Mesendoderm (in vitro differentiated cells): ENCODE data around the gene BRME1.

ENCODE experiments used
- DNase-seq: peaks from one replicate; pipeline ENCODE4 v3.0.0; 2013
- H2AK5ac ChIP-seq: 2 replicates; pipeline ENCODE4 v1.6.1; 2013; ENCODE audit warnings: low read length, inconsistent platforms
- H2BK120ac ChIP-seq: 2 replicates; pipeline ENCODE4 v1.6.1; 2013; ENCODE audit warnings: low read depth, mild to moderate bottlenecking, low read length, moderate library complexity, mixed read lengths
- H2BK15ac ChIP-seq: replicated peaks from 2 replicates; pipeline ENCODE4 v1.6.1; 2013; ENCODE audit warnings: low read depth, mild to moderate bottlenecking, moderate library complexity
- H2BK5ac ChIP-seq: 2 replicates; pipeline ENCODE4 v1.6.1; 2013; ENCODE audit warnings: low read length, inconsistent platforms
- H3K18ac ChIP-seq: 2 replicates; pipeline ENCODE4 v1.6.1; 2013; ENCODE audit warnings: mild to moderate bottlenecking, low read length, mixed read lengths
- H3K23ac ChIP-seq: one replicate; pipeline ENCODE4 v1.6.1; 2013; ENCODE audit warnings: low read length
- H3K27ac ChIP-seq: 2 replicates; pipeline ENCODE4 v1.5.1; 2013; ENCODE audit warnings: low read depth, mild to moderate bottlenecking, inconsistent platforms, low read length, moderate library complexity
- H3K27me3 ChIP-seq: 2 replicates; pipeline ENCODE4 v1.6.1; 2013; ENCODE audit warnings: low read length, control low read depth, mild to moderate bottlenecking, inconsistent platforms; ENCODE audit not compliant: insufficient read depth, poor library complexity
- H3K36me3 ChIP-seq: 2 replicates; pipeline ENCODE4 v1.6.1; 2013; ENCODE audit warnings: low read length, inconsistent platforms; ENCODE audit not compliant: control insufficient read depth, insufficient read depth
- H3K4ac ChIP-seq: one replicate; pipeline ENCODE4 v1.6.1; 2013; ENCODE audit warnings: low read depth, mild to moderate bottlenecking, low read length, moderate library complexity
- H3K4me1 ChIP-seq: 2 replicates; pipeline ENCODE4 v1.6.1; 2013; ENCODE audit warnings: low read depth, low read length, inconsistent platforms; ENCODE audit not compliant: control insufficient read depth
- H3K4me2 ChIP-seq: 2 replicates; pipeline ENCODE4 v1.6.1; 2013; ENCODE audit warnings: low read length
- H3K4me3 ChIP-seq: 2 replicates; pipeline ENCODE4 v1.5.1; 2013; ENCODE audit warnings: mild to moderate bottlenecking, low read length
- H3K56ac ChIP-seq: one replicate; pipeline ENCODE4 v1.6.1; 2013; ENCODE audit warnings: low read length
- H3K79me1 ChIP-seq: 2 replicates; pipeline ENCODE4 v1.6.1; 2013; ENCODE audit warnings: low read length, inconsistent platforms
- H3K79me2 ChIP-seq: 2 replicates; pipeline ENCODE4 v1.6.1; 2013; ENCODE audit warnings: mild to moderate bottlenecking, low read length; ENCODE audit not compliant: control insufficient read depth, insufficient read depth
- H3K9ac ChIP-seq: 2 replicates; pipeline ENCODE4 v1.6.1; 2013; ENCODE audit warnings: low read length, inconsistent platforms
- H4K5ac ChIP-seq: one replicate; pipeline ENCODE4 v1.6.1; 2013; ENCODE audit warnings: low read length
- H4K8ac ChIP-seq: one replicate; pipeline ENCODE4 v1.6.1; 2013; ENCODE audit warnings: low read depth, mild to moderate bottlenecking, control low read depth, low read length, moderate library complexity
- WGBS: extraction: QIAGEN DNeasy Blood & Tissue Kit; methylation state at CpG from one replicate; pipeline ENCODE4 v1.1.7; 2013; ENCODE audit warnings: low lambda C conversion rate, missing lambda C conversion rate; ENCODE audit not compliant: insufficient coverage; ENCODE audit errors: extremely low coverage; 5-methylcytosine and 5-hydroxymethylcytosine counted together

Gene BRME1

DNA sequence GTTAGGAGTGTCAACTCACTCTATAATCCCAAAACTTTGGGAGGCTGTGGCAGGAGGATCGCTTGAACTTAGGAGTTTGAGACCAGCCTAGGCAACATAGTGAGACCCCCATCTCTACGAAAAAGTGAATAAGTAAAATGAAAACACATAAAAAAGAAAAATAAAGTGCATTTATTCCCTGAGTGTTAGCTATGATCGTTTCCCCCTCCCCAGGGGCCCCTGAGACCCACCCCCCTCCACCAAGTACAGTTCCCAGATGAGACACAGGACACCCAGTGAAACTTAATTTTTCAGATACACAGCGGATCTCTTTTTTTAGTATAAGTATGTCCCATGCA lies 57.6 kb downstream of the BRME1 start:
- no peak overlapping the region for H4K8ac ChIP-seq
- no CpG with 5 or more reads among the region's 4 CpGs for WGBS
- no peak overlapping the region for H3K4me2 ChIP-seq
- DNase-seq, result no peak
- H3K4ac ChIP-seq, result no peak overlapping the region
- no peak overlapping the region for H2BK5ac ChIP-seq
- H2AK5ac ChIP-seq, result no peak overlapping the region
- H3K27ac ChIP-seq, result peak overlapping the region; percentile 99
- no peak overlapping the region for H2BK15ac ChIP-seq
- H3K9ac ChIP-seq, result no peak overlapping the region
- H3K36me3 ChIP-seq, result no peaks in the 10 kb centered on the region
- H3K56ac ChIP-seq, result no peak overlapping the region
- no peak overlapping the region for H4K5ac ChIP-seq
- no peaks in the 10 kb centered on the region for H3K79me1 ChIP-seq
- H3K18ac ChIP-seq, result no peak overlapping the region
- H3K23ac ChIP-seq, result no peak overlapping the region
- H3K4me3 ChIP-seq, result no peak overlapping the region
- H3K4me1 ChIP-seq, result peaks cover 5% of the 10 kb centered on the region
- H3K79me2 ChIP-seq, result no peaks in the 10 kb centered on the region
- no peak overlapping the region for H2BK120ac ChIP-seq
- H3K27me3 ChIP-seq, result no peaks in the 10 kb centered on the region

DNA sequence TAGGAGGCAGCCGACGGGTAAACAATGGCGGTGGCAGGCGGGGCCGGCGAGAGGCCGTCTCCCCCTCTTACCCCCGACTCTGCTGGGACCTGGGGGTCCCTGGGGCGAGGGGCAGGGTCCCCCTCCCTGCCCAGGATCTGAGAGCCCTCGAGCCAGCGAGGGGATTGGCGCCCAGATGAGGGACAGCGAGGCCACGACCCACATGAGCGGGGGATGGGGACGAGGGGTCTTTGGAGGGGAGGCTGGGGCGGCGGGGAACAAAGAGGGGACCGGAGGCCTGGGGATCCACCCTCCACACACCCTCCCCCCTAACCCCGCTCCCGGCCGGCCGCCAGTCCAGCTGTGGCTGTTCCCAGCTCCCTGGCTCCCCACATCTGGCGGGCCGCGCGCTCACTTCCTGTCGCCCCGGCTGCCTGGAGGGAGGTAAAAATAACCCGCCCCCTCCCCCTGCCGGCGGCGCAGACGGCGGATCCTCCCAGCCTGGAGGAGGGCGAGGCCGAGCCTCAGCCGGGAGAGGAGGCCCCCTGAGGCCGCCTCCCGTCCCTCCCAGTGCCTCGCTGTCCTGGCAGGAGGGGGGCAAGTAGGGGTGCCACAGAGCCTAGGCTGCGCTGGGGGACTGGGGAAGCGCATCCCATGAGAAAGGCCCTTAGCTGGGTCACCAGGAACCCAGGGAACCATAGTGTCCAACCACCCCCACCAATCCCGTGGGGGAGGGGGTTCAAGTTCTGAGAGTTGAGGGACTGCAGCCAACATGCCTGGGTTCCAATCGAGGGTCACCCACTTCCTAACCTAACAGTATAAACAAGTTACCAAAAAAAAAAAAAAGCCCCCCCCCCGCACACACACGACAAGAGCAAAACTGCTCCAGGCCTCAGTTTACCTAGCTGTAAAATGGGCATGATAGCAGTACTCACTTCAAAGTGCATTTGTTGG lies 58.2 kb downstream of the BRME1 start:
- H3K4me3 ChIP-seq, result peak overlapping the region; percentile 54
- peak overlapping the region; percentile 57 for H3K4ac ChIP-seq
- no peaks in the 10 kb centered on the region for H3K79me1 ChIP-seq
- H4K5ac ChIP-seq, result no peak overlapping the region
- peaks cover 7% of the 10 kb centered on the region for H3K4me1 ChIP-seq
- H3K27ac ChIP-seq, result peak overlapping the region; percentile 99
- peak overlapping the region; percentile 95 for H4K8ac ChIP-seq
- peak overlapping the region; percentile 96 for H2BK5ac ChIP-seq
- H2BK15ac ChIP-seq, result peak overlapping the region; percentile 10
- peak overlapping the region; percentile 93 for H3K9ac ChIP-seq
- H3K56ac ChIP-seq, result peak overlapping the region; percentile 100
- no peak overlapping the region for H2AK5ac ChIP-seq
- no peaks in the 10 kb centered on the region for H3K79me2 ChIP-seq
- H3K4me2 ChIP-seq, result peak overlapping the region; percentile 88
- H3K23ac ChIP-seq, result no peak overlapping the region
- H3K18ac ChIP-seq, result peak overlapping the region; percentile 98
- H2BK120ac ChIP-seq, result peak overlapping the region; percentile 99
- WGBS, result no CpG with 5 or more reads among the region's 47 CpGs
- H3K36me3 ChIP-seq, result no peaks in the 10 kb centered on the region
- no peaks in the 10 kb centered on the region for H3K27me3 ChIP-seq
- peak; percentile 97 for DNase-seq

DNA sequence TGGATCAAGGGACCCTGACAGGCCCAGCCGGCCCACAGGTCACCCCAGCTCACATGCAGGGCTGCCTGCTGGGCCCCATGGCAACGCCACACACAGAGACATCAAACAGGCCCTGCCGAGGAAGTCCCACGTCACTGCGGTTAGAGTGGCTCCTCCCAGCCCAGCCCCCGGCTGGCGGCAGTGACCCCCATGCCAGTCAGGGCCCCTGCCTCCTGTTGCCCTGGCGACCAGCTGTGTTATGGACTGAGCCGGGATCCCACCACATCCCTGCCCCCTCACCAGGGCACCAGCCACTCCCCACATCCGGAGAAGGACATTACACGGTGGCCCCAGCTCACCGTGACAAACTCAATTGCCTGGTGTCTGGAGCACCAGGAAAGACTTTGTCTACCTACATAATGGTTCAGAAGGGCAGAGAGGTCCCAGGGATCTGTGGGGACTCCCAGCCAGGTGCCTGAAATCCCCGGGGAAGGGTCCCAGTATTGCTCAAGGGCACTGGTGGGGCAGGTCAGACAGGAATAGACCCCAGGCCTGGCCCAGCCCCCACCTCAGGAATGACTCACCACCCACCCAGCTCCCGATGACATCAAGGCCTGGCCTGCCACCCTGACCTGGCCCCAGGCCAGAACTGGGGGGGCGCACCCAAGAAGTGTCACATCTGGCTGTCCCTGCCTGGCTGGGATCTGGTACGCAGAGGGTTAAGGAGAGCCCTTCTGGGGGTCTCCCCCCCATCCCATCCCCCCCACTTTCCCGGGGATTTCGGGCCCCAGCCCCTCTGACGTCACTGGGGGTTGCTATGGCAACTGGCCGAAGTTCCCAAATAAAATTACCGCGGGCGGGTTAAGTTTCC lies 59.1 kb downstream of the BRME1 start:
- H3K56ac ChIP-seq, result peak overlapping the region; percentile 85
- peak; percentile 99 for DNase-seq
- H3K23ac ChIP-seq, result no peak overlapping the region
- H3K9ac ChIP-seq, result peak overlapping the region; percentile 93
- H3K79me1 ChIP-seq, result no peaks in the 10 kb centered on the region
- peaks cover 8% of the 10 kb centered on the region for H3K79me2 ChIP-seq
- H4K8ac ChIP-seq, result no peak overlapping the region
- peak overlapping the region; percentile 98 for H2BK5ac ChIP-seq
- H2BK15ac ChIP-seq, result no peak overlapping the region
- H3K4me2 ChIP-seq, result peak overlapping the region; percentile 54
- peak overlapping the region; percentile 98 for H3K18ac ChIP-seq
- peak overlapping the region; percentile 57 for H3K4ac ChIP-seq
- H3K27ac ChIP-seq, result peak overlapping the region; percentile 99
- WGBS, result no CpG with 5 or more reads among the region's 23 CpGs
- no peak overlapping the region for H3K4me3 ChIP-seq
- peak overlapping the region; percentile 99 for H2BK120ac ChIP-seq
- no peaks in the 10 kb centered on the region for H3K36me3 ChIP-seq
- peak overlapping the region; percentile 79 for H2AK5ac ChIP-seq
- no peaks in the 10 kb centered on the region for H3K27me3 ChIP-seq
- no peak overlapping the region for H4K5ac ChIP-seq
- peaks cover 7% of the 10 kb centered on the region for H3K4me1 ChIP-seq

DNA sequence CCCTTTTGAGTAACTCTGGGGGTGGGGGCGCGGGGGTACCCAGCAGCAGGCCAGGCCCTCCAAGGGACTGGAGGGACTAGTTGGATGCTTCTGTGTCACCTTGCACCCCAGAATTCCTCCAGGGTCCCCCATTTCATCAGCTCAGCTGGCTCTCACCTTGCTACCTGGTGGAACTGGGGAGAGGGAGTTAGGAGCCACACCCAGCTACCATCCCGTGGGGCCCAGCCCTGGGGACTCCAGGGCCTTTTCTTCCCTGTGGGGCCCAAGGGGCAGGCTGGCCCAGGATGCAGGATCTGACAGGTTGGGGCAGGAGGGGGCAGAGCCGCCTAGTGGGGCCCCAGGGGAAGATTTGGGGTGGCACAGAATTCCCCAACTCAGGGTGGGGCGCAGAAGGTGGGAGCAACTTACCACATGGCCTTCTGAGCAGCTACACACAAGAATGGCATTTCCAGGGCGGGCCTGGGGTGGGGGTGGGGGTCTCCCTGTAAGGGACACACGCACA lies 61.7 kb downstream of the BRME1 start:
- Histone ChIP-seq H2BK15ac (no peak overlapping the region), H3K4ac (peak overlapping the region; percentile 64), H3K18ac (no peak overlapping the region), H3K36me3 (no peaks in the 10 kb centered on the region), H3K4me1 (peaks cover 7% of the 10 kb centered on the region), H3K27ac (peak overlapping the region; percentile 38), H2BK120ac (peak overlapping the region; percentile 4), H2AK5ac (peak overlapping the region; percentile 18), H2BK5ac (peak overlapping the region; percentile 15), H3K79me2 (peaks cover 33% of the 10 kb centered on the region), H3K23ac (no peak overlapping the region), H3K79me1 (peaks cover 3% of the 10 kb centered on the region), H3K27me3 (no peaks in the 10 kb centered on the region), H4K5ac (no peak overlapping the region), H4K8ac (no peak overlapping the region), H3K4me2 (no peak overlapping the region), H3K4me3 (no peak overlapping the region), H3K9ac (no peak overlapping the region), H3K56ac (peak overlapping the region; percentile 67)
- no CpG with 5 or more reads among the region's 7 CpGs for WGBS
- no peak for DNase-seq

DNA sequence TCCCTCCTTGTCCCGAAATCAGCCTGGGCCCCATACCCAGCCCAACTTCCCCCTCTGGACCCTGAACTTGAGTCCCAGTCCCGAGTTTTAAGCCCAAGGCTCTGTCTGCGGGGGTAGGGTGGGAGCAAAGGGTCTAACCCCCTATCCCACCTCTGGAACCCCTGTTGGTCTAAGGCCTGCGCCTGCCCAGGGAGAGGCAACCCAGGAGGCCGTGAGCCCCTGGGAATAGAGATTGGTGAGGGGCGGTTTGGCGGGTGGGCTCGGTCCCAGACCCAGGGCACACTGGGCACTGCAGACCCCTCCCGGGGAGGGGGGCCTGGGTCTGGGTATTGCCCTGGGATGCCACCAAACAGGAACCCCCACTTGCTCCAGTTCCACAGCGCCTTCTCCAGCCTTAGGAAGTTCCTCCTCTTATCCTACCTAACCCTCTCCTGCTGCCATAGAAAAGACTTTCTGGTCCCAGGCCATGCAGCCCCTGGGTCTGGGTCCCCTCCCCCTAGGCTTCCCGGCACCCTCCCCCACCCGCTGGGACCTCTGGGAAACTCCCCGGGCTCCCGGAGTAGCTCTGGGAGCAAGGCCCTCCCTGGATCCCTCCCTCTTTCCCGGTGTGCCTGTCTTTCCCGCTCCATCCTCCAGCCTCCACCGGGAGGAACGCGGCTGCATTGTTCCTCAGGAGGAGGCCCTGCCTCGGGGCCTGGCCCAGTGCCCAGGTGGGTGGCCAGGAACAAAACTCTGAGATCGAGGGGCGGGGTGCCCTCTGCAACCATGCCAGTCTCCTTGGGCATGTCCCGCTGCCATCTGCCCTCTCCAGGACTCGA lies 62.6 kb downstream of the BRME1 start:
- peak overlapping the region; percentile 38 for H3K4me3 ChIP-seq
- H3K4ac ChIP-seq, result peak overlapping the region; percentile 74
- peak overlapping the region; percentile 43 for H2BK5ac ChIP-seq
- H3K23ac ChIP-seq, result no peak overlapping the region
- H3K79me1 ChIP-seq, result peaks cover 9% of the 10 kb centered on the region
- H4K8ac ChIP-seq, result no peak overlapping the region
- H3K4me2 ChIP-seq, result peak overlapping the region; percentile 85
- no peak overlapping the region for H4K5ac ChIP-seq
- no peak overlapping the region for H2BK15ac ChIP-seq
- DNase-seq, result peak; percentile 84
- H3K4me1 ChIP-seq, result peaks cover 7% of the 10 kb centered on the region
- WGBS, result no CpG with 5 or more reads among the region's 24 CpGs
- H2BK120ac ChIP-seq, result peak overlapping the region; percentile 4
- H3K56ac ChIP-seq, result peak overlapping the region; percentile 87
- H3K36me3 ChIP-seq, result no peaks in the 10 kb centered on the region
- peak overlapping the region; percentile 41 for H2AK5ac ChIP-seq
- peak overlapping the region; percentile 35 for H3K18ac ChIP-seq
- H3K79me2 ChIP-seq, result peaks cover 40% of the 10 kb centered on the region
- peak overlapping the region; percentile 64 for H3K9ac ChIP-seq
- no peaks in the 10 kb centered on the region for H3K27me3 ChIP-seq
- peak overlapping the region; percentile 39 for H3K27ac ChIP-seq
